GM19193 (cell line): ENCODE data around the gene CLCNKB.

Source experiments
- POLR2A ChIP-seq: IDR thresholded peaks from 4 replicates; pipeline ENCODE4 v1.6.1; 2011; ENCODE audit not compliant: insufficient read depth, insufficient read length; ENCODE audit errors: extremely low read depth

The CLCNKB gene

DNA sequence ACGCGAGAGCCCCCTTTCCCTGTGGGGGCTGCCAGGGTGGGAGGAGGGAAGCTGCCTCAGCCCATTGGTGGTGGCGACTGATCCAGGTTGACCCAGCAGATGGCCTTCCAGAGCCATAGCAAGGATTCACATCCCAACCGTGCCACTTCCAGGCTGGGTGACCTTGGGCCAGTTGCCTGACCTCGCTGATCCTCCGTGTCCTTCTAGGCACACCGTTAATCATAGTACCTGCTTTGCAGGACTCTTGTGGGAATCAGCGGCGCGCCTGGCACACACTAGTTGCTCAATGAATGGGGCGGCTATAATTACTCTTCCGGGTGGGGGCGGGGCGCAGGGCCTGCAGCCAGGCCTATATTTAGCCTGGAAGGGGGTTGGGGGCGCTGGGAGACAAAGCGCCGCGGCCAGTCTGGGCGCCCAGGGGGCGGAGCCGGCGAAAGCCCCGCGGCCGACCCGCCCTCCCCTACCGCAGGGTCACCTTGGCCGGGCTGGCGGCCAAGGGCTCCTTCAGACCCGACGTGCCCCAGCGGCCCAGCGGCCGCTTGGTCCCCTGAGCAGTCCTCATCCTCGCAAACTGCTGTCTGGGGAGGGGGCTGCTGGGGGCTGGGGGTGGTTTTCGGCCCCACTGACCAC lies 30.9 kb upstream of the CLCNKB start:
- no peak for TF ChIP-seq POLR2A

DNA sequence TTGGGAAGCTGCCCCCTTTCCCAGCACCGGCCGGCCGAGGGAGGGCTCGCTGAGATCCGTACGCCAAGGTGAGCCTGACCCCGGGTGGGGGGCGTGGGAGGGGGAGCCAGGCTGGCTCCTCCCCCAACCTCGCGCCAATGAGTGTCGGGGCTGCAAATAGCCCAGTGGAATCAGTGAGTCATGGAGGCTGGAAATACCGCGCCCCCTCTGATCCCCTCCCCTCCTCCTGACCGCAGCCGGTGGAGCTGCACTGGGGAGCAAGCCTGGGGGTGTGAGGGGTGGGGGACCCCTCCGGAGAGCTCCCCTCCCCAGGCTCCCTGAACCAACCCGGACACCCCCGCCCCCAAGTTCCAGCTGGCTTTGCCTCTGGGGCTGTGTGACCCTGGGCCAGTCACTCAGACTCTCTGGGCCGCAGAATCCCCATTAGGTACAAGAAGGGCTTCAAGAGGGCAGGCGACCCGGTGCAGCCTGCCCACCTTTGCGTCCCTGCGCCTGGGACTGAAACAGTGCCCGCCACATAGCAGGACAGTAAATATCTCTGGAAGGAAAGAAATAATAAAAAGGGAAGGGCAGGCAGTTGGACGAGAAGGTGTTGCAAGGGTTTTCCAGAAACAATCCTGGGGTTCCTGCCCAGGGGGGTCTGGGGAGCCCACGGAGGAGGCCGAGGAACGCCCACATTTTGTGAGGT lies 30.2 kb upstream of the CLCNKB start:
- TF ChIP-seq POLR2A = no peak

DNA sequence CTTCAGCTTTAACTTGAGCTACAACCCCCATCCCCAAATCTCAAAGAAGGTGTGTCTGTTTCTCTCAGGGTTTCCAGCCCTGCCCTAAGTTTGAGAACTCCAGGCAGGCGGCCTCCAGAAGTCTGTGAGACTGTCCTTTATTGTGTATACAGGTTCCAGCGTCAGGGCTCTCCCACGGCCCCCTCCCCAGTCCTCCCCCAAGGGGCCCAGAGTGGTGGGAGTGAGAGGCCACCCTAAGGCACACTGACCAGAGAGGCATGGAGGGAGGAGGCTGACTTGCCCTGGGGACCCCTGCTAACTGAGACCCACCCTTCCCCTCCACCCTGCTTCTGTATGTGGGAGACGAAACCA lies 29.7 kb upstream of the CLCNKB start:
- TF ChIP-seq POLR2A = no peak

DNA sequence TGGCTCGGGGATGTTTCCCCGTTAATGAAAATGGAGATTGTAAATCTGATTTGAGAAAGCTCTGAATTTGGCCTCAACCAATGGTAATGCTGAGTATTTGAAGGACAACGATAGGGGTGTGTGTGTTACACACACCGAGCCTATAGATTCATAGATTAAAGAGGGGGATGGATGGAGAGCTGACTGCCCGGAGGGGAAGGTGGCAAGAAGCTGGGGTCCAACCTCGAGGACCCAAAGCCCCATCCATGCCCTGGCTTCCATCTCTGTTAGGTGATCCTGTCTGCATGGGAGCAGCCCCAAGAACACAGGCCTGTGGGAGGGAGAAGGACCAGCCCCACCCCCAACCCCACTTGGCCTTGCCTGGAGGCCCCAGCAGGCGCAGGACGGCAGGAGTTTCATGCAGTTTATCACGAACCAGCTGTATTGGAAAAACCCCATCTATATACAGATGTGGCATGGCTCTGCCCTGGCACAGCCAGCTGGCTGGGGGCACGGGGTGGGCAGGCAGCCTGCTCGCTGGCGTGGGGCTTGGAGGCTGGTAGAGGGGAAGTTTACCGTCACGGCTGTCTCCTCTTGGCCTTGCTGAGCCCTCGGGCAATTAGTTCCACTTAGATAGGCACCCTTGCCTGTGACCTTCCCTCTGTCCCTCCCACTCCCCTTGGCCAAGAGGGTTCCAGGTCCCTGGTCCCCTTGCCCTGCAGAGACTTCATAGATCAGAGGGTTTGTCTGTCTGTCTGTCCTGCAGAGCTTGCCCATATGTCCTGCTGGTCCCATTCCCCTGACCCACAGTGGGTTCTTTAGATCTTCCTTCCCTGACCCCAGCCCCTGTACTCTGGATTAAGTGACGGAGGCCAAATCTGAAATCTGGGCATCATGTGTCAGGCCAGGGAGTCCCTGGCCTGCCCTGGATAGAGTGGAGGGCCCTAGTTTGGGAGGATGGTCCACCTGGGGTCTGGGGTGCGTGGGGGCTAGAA lies 28.8 kb upstream of the CLCNKB start:
- TF ChIP-seq POLR2A = no peak

DNA sequence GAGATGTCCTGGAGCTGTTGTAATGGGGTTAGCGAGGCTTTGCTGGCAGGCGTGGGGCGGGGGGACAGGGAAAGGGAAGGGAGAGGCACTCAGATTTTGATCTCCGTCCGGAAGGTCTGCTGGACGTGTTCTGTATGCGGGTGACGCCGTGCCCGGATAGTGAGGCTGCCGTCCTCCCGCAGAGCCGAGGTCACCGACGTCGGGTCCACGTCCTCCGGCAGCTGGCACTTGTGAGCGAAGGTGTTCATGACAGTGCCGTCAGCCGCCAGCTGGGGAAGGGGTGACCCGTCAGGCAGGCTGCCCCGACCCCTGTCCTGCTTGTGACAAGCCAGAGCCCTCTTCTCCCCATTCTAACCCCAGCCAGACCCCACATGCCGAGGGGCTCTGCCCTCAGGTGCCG lies 28.1 kb upstream of the CLCNKB start:
- TF ChIP-seq POLR2A = no peak

DNA sequence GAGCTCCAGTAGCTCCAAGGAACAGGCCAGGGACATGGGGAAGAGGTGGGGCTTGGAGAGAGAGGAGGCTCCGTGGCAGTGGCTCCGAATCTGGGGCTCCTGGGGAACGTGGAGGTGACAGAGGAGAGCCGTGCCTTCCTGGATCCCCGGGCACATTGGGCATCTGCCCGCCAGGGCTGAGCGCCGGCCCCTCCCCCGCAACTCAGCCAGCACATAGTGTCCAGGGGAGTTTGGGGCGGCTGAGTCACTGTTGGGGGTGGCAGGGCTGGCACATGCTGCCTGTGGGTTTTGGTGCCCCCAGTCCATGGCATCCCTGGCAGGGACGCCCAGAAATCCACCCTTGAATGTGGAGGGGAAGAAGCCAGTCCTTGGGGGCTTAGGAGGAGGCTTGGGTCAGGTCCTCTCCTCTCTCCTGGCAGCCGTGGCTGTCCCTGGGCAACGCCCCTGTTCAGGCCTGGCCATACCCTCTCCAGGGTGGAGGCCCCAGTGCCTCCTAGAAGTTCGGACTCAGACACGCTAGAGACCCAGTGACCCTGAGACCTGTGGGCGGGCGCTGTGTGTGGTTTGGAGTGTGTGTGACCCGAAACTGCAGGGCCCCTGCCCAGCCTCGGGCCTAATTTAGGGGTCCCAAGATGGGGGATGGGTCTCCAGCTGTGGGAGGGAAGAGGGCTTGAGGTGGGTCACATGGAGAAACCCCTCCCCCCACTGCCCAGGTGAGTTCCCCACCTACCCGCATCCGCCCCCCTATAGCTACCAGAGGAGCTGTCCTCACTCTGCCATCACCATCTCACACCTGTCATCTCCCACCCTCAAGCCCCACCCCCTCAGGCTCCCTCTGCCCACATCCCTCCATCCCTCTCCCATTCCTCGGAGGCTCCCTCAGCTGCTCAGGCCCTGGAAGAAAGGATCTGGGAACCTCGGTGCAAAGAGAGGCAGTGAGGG lies 27.4 kb upstream of the CLCNKB start:
- TF ChIP-seq POLR2A = no peak

DNA sequence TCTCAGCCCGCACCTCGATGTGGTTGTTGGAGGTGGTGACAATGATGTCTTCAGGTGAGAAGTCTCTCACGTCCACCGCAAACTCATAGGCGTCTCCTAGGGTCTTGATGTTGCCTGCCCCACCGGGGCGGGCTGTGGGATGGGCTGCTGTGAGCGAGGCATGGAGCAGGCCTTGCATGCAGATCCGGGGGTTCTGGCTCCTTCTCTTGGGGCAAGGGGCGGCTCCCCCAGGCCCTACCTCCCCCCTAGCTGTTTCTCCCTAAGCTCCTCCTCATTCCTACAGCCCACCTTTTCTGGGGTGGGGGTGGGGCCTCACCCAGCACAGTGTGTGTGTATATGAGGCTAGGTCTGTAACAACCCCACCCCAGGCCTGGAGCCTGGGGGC lies 26.5 kb upstream of the CLCNKB start:
- TF ChIP-seq POLR2A = no peak

DNA sequence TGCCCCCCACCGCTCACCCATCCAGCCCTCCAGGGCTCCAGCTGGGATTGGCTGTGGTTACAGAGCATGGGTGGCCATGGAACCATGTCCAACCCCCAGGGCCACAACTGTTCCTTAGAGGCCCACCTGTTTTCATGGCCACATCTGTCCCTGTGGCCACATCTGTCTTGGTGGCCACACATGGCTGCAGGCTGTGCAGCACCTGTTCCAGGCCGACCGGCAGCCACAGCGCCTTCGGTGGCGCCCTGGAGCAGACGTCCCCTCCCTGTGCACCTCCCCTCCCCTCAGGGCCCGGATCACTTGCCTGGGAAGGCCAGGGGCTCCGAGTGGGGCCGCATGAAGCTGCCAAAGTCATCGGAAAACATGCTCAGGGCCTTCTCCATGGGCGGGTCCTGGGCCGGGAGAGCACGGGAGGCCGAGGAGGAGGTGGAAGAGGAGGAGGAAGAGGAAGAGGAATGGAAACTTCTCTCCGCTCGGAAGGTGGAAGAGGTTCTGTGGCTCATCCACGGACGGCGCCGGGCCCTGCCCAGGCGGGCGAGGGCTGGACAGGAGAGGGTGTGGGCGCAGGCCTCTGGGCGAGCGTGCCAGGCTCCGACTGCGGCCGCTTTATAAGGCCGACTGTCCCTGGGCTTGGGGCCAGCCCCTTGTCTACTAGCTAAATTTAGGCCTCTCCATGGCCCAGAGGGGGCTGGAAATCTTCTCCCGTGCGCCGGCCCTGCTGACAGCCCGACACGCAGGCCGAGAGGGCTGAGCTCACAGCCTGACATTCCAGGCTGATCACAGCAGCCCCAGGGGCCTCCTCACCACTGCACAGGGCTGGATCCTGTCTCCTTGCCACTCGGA lies 25.9 kb upstream of the CLCNKB start, which contains the start of gene HSPB7:
Gene HSPB7, minus strand, starts transcription at position 583 of the 843 bp plus-strand sequence. Its CDS starts 80 bp downstream, at position 503.
- TF ChIP-seq POLR2A = no peak

DNA sequence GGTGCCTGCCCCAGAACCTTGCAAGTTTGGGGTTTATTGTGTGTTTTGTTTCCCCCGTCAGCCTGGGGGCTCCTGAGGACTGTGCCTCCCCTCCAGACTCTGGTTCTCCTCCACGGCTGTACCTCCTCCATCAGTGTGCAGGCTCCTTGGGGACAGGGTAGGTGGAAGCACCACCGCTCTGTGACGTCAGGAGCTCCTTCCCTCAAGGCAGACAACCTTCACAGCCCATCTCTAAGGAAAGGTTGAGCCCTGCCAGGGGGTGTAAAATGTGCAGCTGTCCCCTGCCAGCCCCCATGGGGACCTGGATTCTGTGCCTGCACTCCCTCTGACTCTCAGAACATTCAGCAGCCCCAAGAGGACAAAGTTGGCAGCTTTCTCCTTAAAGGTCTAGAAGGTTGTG lies 25.3 kb upstream of the CLCNKB start:
- no peak for TF ChIP-seq POLR2A

DNA sequence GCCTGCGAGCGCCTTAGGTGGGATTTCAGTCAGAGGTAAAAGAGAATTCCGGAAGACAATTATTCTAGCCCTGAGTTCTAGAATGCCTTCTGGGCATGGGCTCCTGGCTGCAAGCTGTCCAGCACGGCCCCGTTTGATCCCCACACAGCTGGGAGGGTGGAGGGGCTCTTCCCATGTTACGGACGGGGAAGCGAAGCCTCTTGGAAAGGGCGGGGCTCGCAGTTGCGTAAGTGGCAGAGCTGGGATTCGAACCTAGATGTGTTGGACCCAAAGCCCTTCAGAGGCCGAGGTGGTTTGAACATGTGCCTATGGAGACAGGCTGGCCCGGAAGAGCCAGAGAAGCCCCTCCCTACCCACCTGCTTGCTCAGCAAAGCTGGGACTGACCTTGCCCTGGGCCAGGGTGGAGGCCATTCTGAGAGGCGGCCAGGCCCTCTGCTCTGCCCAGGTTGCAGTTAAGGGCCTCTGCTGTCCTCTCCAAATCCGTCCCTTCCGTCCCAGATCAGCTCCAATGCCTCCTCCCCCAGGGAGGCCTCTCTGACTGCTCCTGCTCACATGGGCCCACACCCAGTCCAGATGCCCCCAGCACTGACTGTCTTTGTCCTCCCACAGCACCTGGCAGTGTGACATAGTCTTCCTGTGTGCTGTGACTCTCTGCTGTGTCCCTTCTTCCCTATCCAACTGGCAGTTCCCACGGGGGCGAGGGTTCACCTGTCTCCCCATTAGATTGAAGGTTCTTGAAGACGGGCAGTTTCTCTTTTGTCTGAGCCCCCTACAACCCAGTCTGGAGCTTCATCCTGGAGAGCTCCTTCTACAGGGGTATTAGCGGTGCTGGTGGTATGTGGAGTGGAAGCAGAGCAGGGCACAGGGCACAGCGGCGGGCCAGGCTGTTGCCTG lies 24.6 kb upstream of the CLCNKB start:
- no peak for TF ChIP-seq POLR2A

DNA sequence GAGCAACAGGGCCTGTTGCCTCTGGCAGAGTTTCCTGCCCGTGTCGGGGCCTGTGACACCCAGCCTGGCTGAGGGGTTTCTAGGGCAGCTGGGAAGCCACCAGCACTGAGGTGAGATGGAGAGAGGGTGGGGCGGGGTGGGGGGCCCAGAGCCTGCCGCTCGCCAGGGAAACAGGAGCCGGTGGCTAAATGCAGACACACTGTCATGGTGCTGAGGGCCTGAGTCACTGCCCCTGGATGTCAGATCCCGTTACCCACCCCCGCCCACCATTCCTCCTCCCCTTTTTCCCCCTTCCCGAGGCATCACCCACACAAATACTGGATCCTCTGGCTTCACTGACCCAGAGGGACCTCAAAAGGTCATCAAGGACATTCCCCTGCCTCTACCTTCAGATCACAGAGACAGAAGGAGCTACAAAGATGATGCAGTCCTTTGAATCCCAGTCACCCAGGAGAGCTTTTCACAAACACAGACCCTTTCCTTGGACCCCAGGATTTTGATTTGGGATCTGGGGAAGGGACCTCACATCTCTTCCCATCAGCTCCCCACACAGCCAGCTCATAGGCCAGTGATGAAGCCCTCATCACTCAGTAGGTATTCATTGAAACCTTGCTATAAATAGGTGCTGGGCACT lies 23.8 kb upstream of the CLCNKB start:
- no peak for TF ChIP-seq POLR2A

DNA sequence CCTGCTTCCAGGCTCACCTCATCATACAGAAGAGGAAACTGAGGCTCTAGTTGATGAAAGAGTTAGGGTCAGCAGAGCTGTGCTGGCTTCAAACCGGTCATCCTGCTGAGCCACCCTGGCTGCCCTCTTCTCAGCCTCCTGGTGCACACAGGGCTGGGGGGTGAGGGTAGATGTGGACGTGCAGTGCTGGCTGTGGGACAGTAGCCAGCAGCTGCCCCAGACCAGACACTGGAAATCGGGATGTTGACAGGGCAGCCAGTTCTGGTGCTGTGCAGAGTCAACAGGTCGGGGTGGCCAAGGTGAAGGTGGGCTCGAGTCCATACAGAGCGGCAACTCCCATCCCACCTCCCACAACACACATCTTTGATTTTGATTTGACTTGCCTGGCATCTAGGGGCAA lies 23.3 kb upstream of the CLCNKB start:
- no peak for TF ChIP-seq POLR2A
